ENCODE measurements around the gene EMP3. TPM values are rescaled to one million over a fixed set of nuclear protein-coding genes. Genes with fewer than 3 reads are reported as not detected.

The EMP3 gene
- total RNA-seq (2014; rRNA removed; shearing (Covaris generic)) (6.0 and 7.9 TPM in 2 replicates), polyA plus RNA-seq (2016; fragmentation: Nextera tagmentation; extraction: Ambion mirVana) (25.1 and 27.9 TPM in 2 replicates)
- long read RNA-seq, transcript EMP3-201 (5 exons, 876 nt), result major isoform, 5 of 6 reads
- long read RNA-seq, partial matches to known transcripts, result 1 of 6 reads
- long read RNA-seq, other reads (novel, unspliced or antisense), result 0 of 6 reads

GRCh38 chr19:48325265-48325910, at the start of gene EMP3:
Gene EMP3 (plus strand): TSS chr19:48325552. CDS start chr19:48326845, 1,293 bp downstream.
- Histone ChIP-seq H3K4me1 (ENCODE audit: insufficient read depth) (peaks cover 22% of the 10 kb centered on the region), H3K4me2 (peak within 1 kb of the TSS; percentile 87), H3K27ac (ENCODE audit: low read depth) (no peak within 1 kb of the TSS), H3F3A (replicated peaks; ENCODE audit: low read depth) (0 out of 2 replicates have a peak, but pooled peaks cover 12% of the 10 kb centered on the region), H3K4me3 (peak within 1 kb of the TSS; percentile 54), H3K36me3 (ENCODE audit: insufficient read depth) (no peaks in the 10 kb centered on the region), H3K27me3 (ENCODE audit: insufficient read depth) (peaks cover 17% of the 10 kb centered on the region), H2AFZ (peak within 1 kb of the TSS; percentile 80), H3K9me2 (ENCODE audit: insufficient read depth) (no peaks in the 10 kb centered on the region), H3K79me2 (replicated peaks; ENCODE audit: insufficient read depth) (no peaks in the 10 kb centered on the region), H4K20me1 (replicated peaks; ENCODE audit: insufficient read depth) (no peaks in the 10 kb centered on the region)
- ATAC-seq (peak; percentile 5), DNase-seq (ENCODE audit: low spot score) (peak; percentile 89)
- Mint-ChIP-seq H3K27ac (no peak within 1 kb of the TSS), H3K9me3 (peaks cover 10% of the 10 kb centered on the region), H3K4me1 (peaks cover 38% of the 10 kb centered on the region), H3K27me3 (ENCODE audit: insufficient read depth, low read depth, poor library complexity) (peaks cover 34% of the 10 kb centered on the region), H3K4me3 (peak within 1 kb of the TSS; percentile 64), H3K36me3 (ENCODE audit: low read depth) (peaks cover 8% of the 10 kb centered on the region)
- no peak for TF ChIP-seq CREB1 (CRISPR knock-in tag; IDR thresholded peaks at IDR 0.05; ENCODE audit: low read depth)
- no peak for TF ChIP-seq EZH2phosphoT487 (IDR thresholded peaks at IDR 0.05; ENCODE audit: unreplicated experiment)
- no peak for TF ChIP-seq JUNB (IDR thresholded peaks at IDR 0.05; ENCODE audit: unreplicated experiment)
- TF ChIP-seq POLR2AphosphoS5 (IDR thresholded peaks at IDR 0.05; ENCODE audit: low read depth), result peak; percentile 52
- TF ChIP-seq STAT1 (IDR thresholded peaks at IDR 0.05; ENCODE audit: unreplicated experiment), result no peak
- no peak for TF ChIP-seq NANOG (IDR thresholded peaks at IDR 0.05; ENCODE audit: borderline replicate concordance)
- TF ChIP-seq EZH2 (IDR thresholded peaks at IDR 0.05; ENCODE audit: low read depth, unreplicated experiment), result no peak
- no peak for TF ChIP-seq CTCF (conservative IDR thresholded peaks at IDR 0.05; ENCODE audit: low read depth in 2 of 2)

GRCh38 chr19:48279747-48280146, 45.6 kb upstream of the EMP3 start:
- Histone ChIP-seq H3F3A (replicated peaks; ENCODE audit: low read depth) (no peaks in the 10 kb centered on the region), H3K27ac (ENCODE audit: low read depth) (no peak overlapping the region), H3K27me3 (ENCODE audit: insufficient read depth) (no peaks in the 10 kb centered on the region), H4K20me1 (replicated peaks; ENCODE audit: insufficient read depth) (peaks cover 3% of the 10 kb centered on the region; the same call in 1 of the 2 replicates), H3K4me1 (ENCODE audit: insufficient read depth) (no peaks in the 10 kb centered on the region), H3K4me2 (no peak overlapping the region), H3K4me3 (no peak overlapping the region), H3K79me2 (replicated peaks; ENCODE audit: insufficient read depth) (peaks cover 28% of the 10 kb centered on the region), H2AFZ (no peak overlapping the region), H3K9me2 (ENCODE audit: insufficient read depth) (no peaks in the 10 kb centered on the region), H3K36me3 (ENCODE audit: insufficient read depth) (peaks cover 18% of the 10 kb centered on the region)
- no peak overlapping the region for H3K27ac Mint-ChIP-seq
- no peaks in the 10 kb centered on the region for H3K4me1 Mint-ChIP-seq
- no peaks in the 10 kb centered on the region for H3K9me3 Mint-ChIP-seq
- H3K36me3 Mint-ChIP-seq (ENCODE audit: low read depth), result peaks cover 72% of the 10 kb centered on the region
- DNase-seq (ENCODE audit: low spot score) (no peak), ATAC-seq (no peak)
- no peaks in the 10 kb centered on the region for H3K27me3 Mint-ChIP-seq (ENCODE audit: insufficient read depth, low read depth, poor library complexity)
- H3K4me3 Mint-ChIP-seq, result no peak overlapping the region
- TF ChIP-seq EZH2phosphoT487 (IDR thresholded peaks at IDR 0.05; ENCODE audit: unreplicated experiment) (no peak), ZNF114 (CRISPR knock-in tag; IDR thresholded peaks at IDR 0.05) (no peak), EZH2 (IDR thresholded peaks at IDR 0.05; ENCODE audit: low read depth, unreplicated experiment) (no peak), NANOG (IDR thresholded peaks at IDR 0.05; ENCODE audit: borderline replicate concordance) (no peak), JUNB (IDR thresholded peaks at IDR 0.05; ENCODE audit: unreplicated experiment) (no peak), ZNF462 (CRISPR knock-in tag; IDR thresholded peaks at IDR 0.05) (no peak)

Data from GM23338 (cell line).